Endothelial cell of umbilical vein (primary cell): ENCODE data around the gene ADAMTSL5. TPM values are rescaled to one million over a fixed set of nuclear protein-coding genes. Genes with fewer than 3 reads are reported as not detected.

Experiments
- BruUV-seq: library from RNA; stranded (reverse); fragments of 400-500 nt; replicated peaks from 2 replicates; lab custom pipeline; 2021; lab: Mats Ljungman, UMichigan
- CTCF ChIA-PET: fragments of 300-600, 350-600 bp; sonication (Branson Sonifier 250); formaldehyde crosslinking; loops from one replicate; lab custom pipeline; 2021; ENCODE audit warnings: antibody characterized with exemption, inconsistent platforms; lab: Charles Lee
- POLR2A ChIA-PET: fragments of 300-600, 350-600 bp; sonication (Branson Sonifier 250); formaldehyde crosslinking; loops from one replicate; lab custom pipeline; 2021; ENCODE audit warnings: antibody characterized with exemption, inconsistent platforms; lab: Charles Lee
- DNase-seq: peaks from one replicate; pipeline ENCODE4 v3.0.0-alpha.2; 2011; ENCODE audit warnings: low read depth, low spot score
- FAIRE-seq: peaks from 2 replicates; lab custom pipeline; 2011; peaks lifted over from hg19 to GRCh38; lab: Jason Lieb, UNC
- H2AFZ ChIP-seq: 2 replicates; pipeline ENCODE4 v1.6.0; 2012; ENCODE audit warnings: low read depth, low read length, control low read depth, inconsistent platforms
- H3K27ac ChIP-seq: 2 replicates; pipeline ENCODE4 v1.5.1; 2011; ENCODE audit warnings: low read depth, mild to moderate bottlenecking, control low read depth, low read length, moderate library complexity; ENCODE audit not compliant: insufficient read depth
- H3K27me3 ChIP-seq, 2 experiments: 2 replicates each; pipeline versions ENCODE4 v1.6.0 to v1.6.1; 2011; ENCODE audit warnings: low read length in 2 of 2, mixed read lengths in 1 of 2; ENCODE audit not compliant: control insufficient read depth in 2 of 2, insufficient read depth in 2 of 2
- H3K36me3 ChIP-seq, 2 experiments: 2 replicates in 1 of 2; 3 replicates in 1 of 2; pipeline ENCODE4 v1.5.1; 2011; ENCODE audit warnings: low read length in 2 of 2, mild to moderate bottlenecking in 1 of 2, moderate library complexity in 1 of 2; ENCODE audit not compliant: control insufficient read depth in 2 of 2, insufficient read depth in 2 of 2; ENCODE audit errors: extremely low read depth in 1 of 2
- H3K4me1 ChIP-seq: 3 replicates; pipeline ENCODE4 v1.5.1; 2011; ENCODE audit warnings: mild to moderate bottlenecking, low read length; ENCODE audit not compliant: control insufficient read depth, insufficient read depth; ENCODE audit errors: extremely low read depth
- H3K4me2 ChIP-seq: 2 replicates; pipeline ENCODE4 v1.6.1; 2011; ENCODE audit warnings: low read length, control low read depth, mixed read lengths; ENCODE audit not compliant: insufficient read depth
- H3K4me3 ChIP-seq, 3 experiments: fragments of 200-600 bp in 1 of 3; sonication (generic), shearing (Covaris generic) in 1 of 3; replicated peaks in 1 of 3; 2 replicates each; pipeline ENCODE4 v1.5.1; 2011 to 2016; ENCODE audit warnings: control low read depth in 3 of 3, low read length in 3 of 3, mild to moderate bottlenecking in 2 of 3, inconsistent platforms in 1 of 3, low read depth in 1 of 3, moderate library complexity in 1 of 3; ENCODE audit not compliant: insufficient read depth in 1 of 3
- H3K79me2 ChIP-seq: 2 replicates; pipeline ENCODE4 v1.6.0; 2012; ENCODE audit warnings: low read length, inconsistent platforms; ENCODE audit not compliant: control insufficient read depth, insufficient read depth
- H3K9ac ChIP-seq: replicated peaks from 2 replicates; pipeline ENCODE3; 2011; ENCODE audit warnings: low read length, control low read depth; ENCODE audit not compliant: insufficient read depth; ENCODE audit errors: extremely low read depth
- H3K9me1 ChIP-seq: replicated peaks from 3 replicates; pipeline ENCODE4 v1.6.0; 2011; ENCODE audit warnings: mild to moderate bottlenecking, low read length; ENCODE audit not compliant: control insufficient read depth, insufficient read depth; ENCODE audit errors: extremely low read depth
- H3K9me3 ChIP-seq: replicated peaks from 2 replicates; pipeline ENCODE4 v1.5.1; 2012; ENCODE audit warnings: low read length, inconsistent platforms; ENCODE audit not compliant: control insufficient read depth, insufficient read depth
- H4K20me1 ChIP-seq: replicated peaks from 2 replicates; pipeline ENCODE3; 2011; ENCODE audit warnings: mild to moderate bottlenecking, low read length; ENCODE audit not compliant: control insufficient read depth, insufficient read depth; ENCODE audit errors: extremely low read depth
- EZH2 ChIP-seq: IDR thresholded peaks from 2 replicates; pipeline ENCODE4 v1.6.1; 2012; ENCODE audit warnings: borderline replicate concordance, low read depth, mild to moderate bottlenecking, moderate library complexity, low read length, inconsistent platforms; ENCODE audit not compliant: severe bottlenecking
- MAX ChIP-seq: IDR thresholded peaks from 2 replicates; pipeline ENCODE4 v1.6.1; 2011; ENCODE audit not compliant: insufficient read depth, insufficient read length
- MYC ChIP-seq: IDR thresholded peaks from one replicate; pipeline ENCODE4 v1.6.1; 2011; ENCODE audit warnings: mild to moderate bottlenecking, low read depth, low read length
- POLR2A ChIP-seq: IDR thresholded peaks from 2 replicates; pipeline ENCODE4 v1.6.1; 2012; ENCODE audit warnings: low read depth, mild to moderate bottlenecking, control low read depth, low read length
- dilution Hi-C: fragments of 300-500 bp; cut with MboI; formaldehyde crosslinking; loops from one replicate; pipeline ENCODE4 v1.15.0; 2019; ENCODE audit warnings: low sequenced_read_pairs; ENCODE audit not compliant: extremely low pct_ligation_motif_present
- intact Hi-C: fragments of 100-400 bp; cut with micrococcal nuclease; formaldehyde crosslinking; loops from one replicate; pipeline ENCODE4 v1.10.0; 2022
- polyA plus RNA-seq, 4 experiments: library from polyadenylated mRNA; depleted of rRNA in 3 of 4; stranded (reverse) in 3 of 4; unstranded in 1 of 4; fragments of >200 nt; gene quantifications; 2 replicates each; pipeline versions ENCODE4 v1.2.1 to v1.2.3, GENCODE V29; 2011 to 2012; ENCODE audit warnings: missing spikeins in 1 of 4
- total RNA-seq: library from RNA; stranded (reverse); gene quantifications from 2 replicates; pipeline ENCODE4 v1.2.3, GENCODE V29; 2021

ADAMTSL5 gene
- total and polyA plus RNA-seq, 2 donors (not counting 3 experiments of a cell fraction or from before 2014, with no cell fraction given) = 0.07 TPM; not detected in 1

GRCh38 chr19:1471010-1471514, 41.8 kb downstream of the ADAMTSL5 start:
- Histone ChIP-seq H3K27ac (no peak overlapping the region), H3K36me3 (peaks cover 0 to 1% of the 10 kb centered on the region in 2 experiments), H4K20me1 (no peaks in the 10 kb centered on the region), H3K79me2 (no peaks in the 10 kb centered on the region), H3K9ac (no peak overlapping the region), H3K4me2 (no peak overlapping the region), H3K4me1 (peaks cover 5% of the 10 kb centered on the region), H3K4me3 (no peak overlapping the region), H3K9me1 (no peaks in the 10 kb centered on the region), H3K9me3 (no peaks in the 10 kb centered on the region), H3K27me3 (peaks cover 39 to 71% of the 10 kb centered on the region in 2 experiments), H2AFZ (no peak overlapping the region)
- peak; percentile 38 for TF ChIP-seq EZH2
- no peak for TF ChIP-seq MYC
- DNase-seq = no peak
- BruUV-seq = no TSS peak
- dilution Hi-C loops = no loop called here
- ChIA-PET CTCF (interaction anchor here (1.2 to 1.8 kb wide), 2 partner anchors 26 to 75 kb away, joined by 4 to 6 read pairs; no protein-coding TSS in a partner anchor), POLR2A (no interaction called here)
- peak; percentile 56 for FAIRE-seq
- intact Hi-C loops = loop anchor here (2.0 kb wide), 1 partner anchor 20 kb away; the partner anchor contains the start of genes PCSK4 and REEP6

GRCh38 chr19:1470305-1471009, 42.4 kb downstream of the ADAMTSL5 start:
- Histone ChIP-seq H3K9me1 (no peaks in the 10 kb centered on the region), H3K4me1 (peaks cover 5% of the 10 kb centered on the region), H3K9ac (no peak overlapping the region), H3K36me3 (no peaks in the 10 kb centered on the region), H3K4me3 (no peak overlapping the region), H3K27ac (no peak overlapping the region), H3K4me2 (no peak overlapping the region), H2AFZ (no peak overlapping the region), H3K27me3 (peaks cover 42 to 77% of the 10 kb centered on the region in 2 experiments), H3K79me2 (no peaks in the 10 kb centered on the region), H3K9me3 (no peaks in the 10 kb centered on the region), H4K20me1 (no peaks in the 10 kb centered on the region)
- dilution Hi-C loops = no loop called here
- FAIRE-seq = no peak
- intact Hi-C loops = loop anchor here (2.0 kb wide), 1 partner anchor 20 kb away; the partner anchor contains the start of genes PCSK4 and REEP6
- no peak for DNase-seq
- BruUV-seq = no TSS peak
- POLR2A ChIA-PET = no interaction called here
- TF ChIP-seq MYC (no peak), MAX (no peak), EZH2 (peak; percentile 94), POLR2A (no peak)
- CTCF ChIA-PET = no interaction called here
